Measurements from ENCODE around the gene LRG1.

LRG1 gene

GRCh38 chr19:4583961-4584669, 44.3 kb upstream of the LRG1 start (continued):
- TF ChIP-seq ZNF140 (tag by site-specific recombination; IDR thresholded peaks at IDR 0.05) (no peak), ZBTB10 (tag by site-specific recombination; IDR thresholded peaks at IDR 0.05) (no peak; the same call in 1 of the 2 replicates), SP7 (tag by site-specific recombination; IDR thresholded peaks at IDR 0.05) (peak; percentile 65), BCL11A (tag by site-specific recombination; IDR thresholded peaks at IDR 0.05; ENCODE audit: low read depth) (0 out of 2 replicates have a peak, but pooled peaks have one; percentile 5), ZNF704 (tag by site-specific recombination; IDR thresholded peaks at IDR 0.05) (no peak), ZNF19 (tag by site-specific recombination; IDR thresholded peaks at IDR 0.05; ENCODE audit: low read depth) (no peak), ZNF768 (tag by site-specific recombination; IDR thresholded peaks at IDR 0.05) (peak; percentile 99), ZNF433 (tag by site-specific recombination; IDR thresholded peaks at IDR 0.05; ENCODE audit: low read depth) (no peak), ZNF404 (tag by site-specific recombination; IDR thresholded peaks at IDR 0.05) (no peak), ZNF664 (tag by site-specific recombination; IDR thresholded peaks at IDR 0.05) (no peak), ZSCAN16 (tag by site-specific recombination; IDR thresholded peaks at IDR 0.05) (no peak), ZNF280D (tag by site-specific recombination; IDR thresholded peaks at IDR 0.05) (no peak), ZBTB11 (tag by site-specific recombination; conservative IDR thresholded peaks at IDR 0.05; ENCODE audit: low read depth) (no peak), ZNF211 (tag by site-specific recombination; IDR thresholded peaks at IDR 0.05; ENCODE audit: low read depth) (no peak), ZNF292 (tag by site-specific recombination; IDR thresholded peaks at IDR 0.05; ENCODE audit: borderline replicate concordance, low read depth) (no peak), ZNF626 (tag by site-specific recombination; IDR thresholded peaks at IDR 0.05) (no peak), HOXA7 (CRISPR knock-in tag; IDR thresholded peaks at IDR 0.05; ENCODE audit: borderline replicate concordance) (no peak), ZNF391 (tag by site-specific recombination; IDR thresholded peaks at IDR 0.05; ENCODE audit: borderline replicate concordance, low read depth) (no peak), ZNF335 (tag by site-specific recombination; conservative IDR thresholded peaks at IDR 0.05) (no peak), ZNF654 (tag by site-specific recombination; IDR thresholded peaks at IDR 0.05; ENCODE audit: low read depth) (no peak), ZNF76 (tag by site-specific recombination; IDR thresholded peaks at IDR 0.05; ENCODE audit: borderline replicate concordance, low read depth) (peak; percentile 31; the same call in 1 of the 2 replicates), ZNF530 (tag by site-specific recombination; IDR thresholded peaks at IDR 0.05; ENCODE audit: low read depth) (no peak), ZNF174 (tag by site-specific recombination; IDR thresholded peaks at IDR 0.05) (no peak), ZNF24 (tag by site-specific recombination; IDR thresholded peaks at IDR 0.05) (no peak)
- TF ChIP-seq, protein P1, sequence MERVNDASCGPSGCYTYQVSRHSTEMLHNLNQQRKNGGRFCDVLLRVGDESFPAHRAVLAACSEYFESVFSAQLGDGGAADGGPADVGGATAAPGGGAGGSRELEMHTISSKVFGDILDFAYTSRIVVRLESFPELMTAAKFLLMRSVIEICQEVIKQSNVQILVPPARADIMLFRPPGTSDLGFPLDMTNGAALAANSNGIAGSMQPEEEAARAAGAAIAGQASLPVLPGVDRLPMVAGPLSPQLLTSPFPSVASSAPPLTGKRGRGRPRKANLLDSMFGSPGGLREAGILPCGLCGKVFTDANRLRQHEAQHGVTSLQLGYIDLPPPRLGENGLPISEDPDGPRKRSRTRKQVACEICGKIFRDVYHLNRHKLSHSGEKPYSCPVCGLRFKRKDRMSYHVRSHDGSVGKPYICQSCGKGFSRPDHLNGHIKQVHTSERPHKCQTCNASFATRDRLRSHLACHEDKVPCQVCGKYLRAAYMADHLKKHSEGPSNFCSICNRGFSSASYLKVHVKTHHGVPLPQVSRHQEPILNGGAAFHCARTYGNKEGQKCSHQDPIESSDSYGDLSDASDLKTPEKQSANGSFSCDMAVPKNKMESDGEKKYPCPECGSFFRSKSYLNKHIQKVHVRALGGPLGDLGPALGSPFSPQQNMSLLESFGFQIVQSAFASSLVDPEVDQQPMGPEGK (tag by site-specific recombination; IDR thresholded peaks at IDR 0.05), result peak; percentile 10
- TF ChIP-seq, protein P2, sequence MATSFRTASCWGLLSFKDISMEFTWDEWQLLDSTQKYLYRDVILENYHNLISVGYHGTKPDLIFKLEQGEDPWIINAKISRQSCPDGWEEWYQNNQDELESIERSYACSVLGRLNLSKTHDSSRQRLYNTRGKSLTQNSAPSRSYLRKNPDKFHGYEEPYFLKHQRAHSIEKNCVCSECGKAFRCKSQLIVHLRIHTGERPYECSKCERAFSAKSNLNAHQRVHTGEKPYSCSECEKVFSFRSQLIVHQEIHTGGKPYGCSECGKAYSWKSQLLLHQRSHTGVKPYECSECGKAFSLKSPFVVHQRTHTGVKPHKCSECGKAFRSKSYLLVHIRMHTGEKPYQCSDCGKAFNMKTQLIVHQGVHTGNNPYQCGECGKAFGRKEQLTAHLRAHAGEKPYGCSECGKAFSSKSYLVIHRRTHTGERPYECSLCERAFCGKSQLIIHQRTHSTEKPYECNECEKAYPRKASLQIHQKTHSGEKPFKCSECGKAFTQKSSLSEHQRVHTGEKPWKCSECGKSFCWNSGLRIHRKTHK (tag by site-specific recombination; IDR thresholded peaks at IDR 0.05), result no peak
